Stimulated activated CD4-positive, alpha-beta T cell treated with anti-CD3 and anti-CD28 coated beads, TNF-alpha, amount 100 ng/mL, for 4 hours (primary cell): ENCODE data around the gene TRIM24.

Experiments
- DNase-seq, 3 experiments: peaks; one replicate each; pipeline ENCODE4 v3.0.0-alpha.2; 2020; ENCODE audit warnings: low read depth in 3 of 3

Gene TRIM24

DNA sequence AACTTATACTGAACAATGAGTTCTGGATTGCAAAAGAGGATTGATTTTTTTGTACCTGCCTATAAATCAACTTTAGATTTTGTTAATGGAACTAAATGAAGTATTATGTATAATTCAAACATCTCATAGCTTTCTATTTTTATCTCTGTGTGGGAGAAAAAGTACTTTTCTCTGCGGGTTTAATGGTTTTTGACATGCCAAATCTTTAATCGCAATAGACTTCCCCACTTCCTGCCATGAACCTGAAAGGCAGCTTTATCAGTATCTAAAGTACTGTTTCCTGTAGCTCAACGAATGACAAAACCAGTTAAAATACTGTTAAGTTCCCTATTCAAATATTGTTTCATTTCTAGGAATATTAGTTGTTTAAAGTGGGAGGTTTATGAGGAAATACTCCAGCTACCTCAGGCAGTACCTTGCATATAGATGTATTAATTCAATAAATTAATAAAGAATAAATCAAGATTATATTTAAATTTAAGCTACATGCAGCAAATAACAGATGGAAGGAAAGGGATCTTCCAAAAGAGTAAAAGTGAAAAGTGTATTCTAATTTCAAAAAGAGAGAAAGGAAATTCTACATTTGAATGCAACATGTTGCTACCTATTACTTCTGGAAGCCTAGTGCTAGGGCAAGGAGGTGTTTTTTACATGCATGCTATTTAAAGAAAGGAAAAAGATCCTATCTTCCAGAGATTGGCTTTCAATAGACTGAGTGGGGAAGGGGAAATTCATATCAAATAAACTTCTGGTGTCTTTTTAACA is 165.2 kb downstream of the TRIM24 start:
- no peak for DNase-seq

DNA sequence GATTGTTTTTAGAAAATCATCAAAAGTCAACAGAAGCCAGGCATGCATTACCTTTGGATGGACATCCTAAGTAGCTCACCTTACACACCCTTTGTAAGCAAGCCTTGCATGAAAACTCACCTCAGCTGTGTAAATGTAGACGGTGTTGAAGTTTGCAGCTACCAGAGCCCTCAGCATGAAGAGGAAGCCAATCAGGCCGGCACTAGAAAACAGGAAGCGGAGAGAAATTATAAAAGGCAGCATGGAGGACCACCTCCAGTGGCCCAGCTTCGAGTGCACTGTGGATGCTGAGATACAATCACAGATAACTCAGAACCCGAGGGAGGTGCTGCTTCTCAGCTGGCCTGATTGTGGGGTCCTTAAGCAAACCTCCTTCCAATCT is 165.8 kb downstream of the TRIM24 start:
- no peak for DNase-seq

- DNase-seq, result no peak
Observed at GRCh38 chr7:138626846-138627245, 166.8 kb downstream of the TRIM24 start.

GRCh38 chr7:138627361-138627760 is 167.3 kb downstream of the TRIM24 start:
- DNase-seq, result no peak

DNA sequence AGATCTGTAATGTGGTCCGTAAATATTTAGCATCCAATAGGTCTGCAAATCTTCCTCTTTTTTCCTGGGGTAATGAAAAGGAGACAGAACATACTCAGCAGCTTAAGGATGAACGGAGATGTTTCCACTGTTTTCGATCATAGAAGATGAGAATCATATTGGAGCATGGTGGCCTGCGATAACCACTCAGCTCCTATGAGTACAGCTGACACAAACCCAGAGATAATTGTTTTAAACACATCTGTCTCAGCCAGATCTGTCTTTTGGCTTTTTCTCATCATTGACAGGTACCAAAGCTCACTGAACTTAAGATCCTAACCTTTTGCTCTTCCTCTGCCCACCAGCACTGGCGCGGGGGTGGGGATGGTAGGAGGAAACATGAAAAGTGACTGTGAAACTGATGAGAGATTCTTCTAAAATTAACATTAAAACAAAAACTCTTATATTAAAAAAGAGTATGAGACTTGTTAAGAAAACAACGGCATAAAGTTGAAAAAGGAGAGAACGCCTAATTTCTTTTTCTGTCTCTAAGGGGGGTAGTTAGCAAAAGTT is 170.1 kb downstream of the TRIM24 start:
- no peak for DNase-seq

GRCh38 chr7:138632384-138632783 is 172.3 kb downstream of the TRIM24 start:
- DNase-seq, result no peak

- no peak for DNase-seq
Observed at GRCh38 chr7:138632826-138633602, 173.0 kb downstream of the TRIM24 start.
